NOMO-1 treated with dmso at 0.1 percent for 144 hours (cell line): ENCODE data around the gene ARSD.
A peak's percentile ranks its signal among the peaks of the same experiment; 100 is the strongest.
"Not testable (repeated sequence)": the region's sequence is repeated elsewhere in the genome, so short reads cannot be mapped to it uniquely, and the experiment has no call there.

Experiments used
- DNase-seq: peaks from one replicate; lab custom pipeline; 2025; ENCODE audit not compliant: unreplicated experiment; lab: John Stamatoyannopoulos, UW

The ARSD gene

GRCh38 chrX:2897690-2898623 is 31.2 kb downstream of the ARSD start:
- DNase-seq, result peak; percentile 69

DNA sequence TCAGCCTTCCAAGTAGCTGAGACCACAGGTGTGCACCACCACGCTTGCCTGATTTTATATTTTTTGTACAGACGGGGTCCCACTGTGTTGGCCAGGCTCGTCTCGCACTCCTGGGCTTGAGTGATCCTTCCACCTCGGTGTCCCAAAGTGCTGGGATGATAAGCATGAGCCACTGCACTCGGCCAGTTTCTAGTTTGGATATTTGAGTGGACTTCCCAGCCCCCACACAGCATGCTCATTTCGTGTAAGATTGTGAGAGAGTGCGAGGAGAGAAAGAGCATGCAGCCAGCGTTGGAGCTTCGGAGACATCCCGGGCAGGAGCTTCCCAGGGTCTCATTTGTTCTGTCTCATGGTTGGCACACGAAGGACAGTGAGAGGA is 31.8 kb downstream of the ARSD start:
- DNase-seq, result no peak

- peak; percentile 72 for DNase-seq
Observed at GRCh38 chrX:2894885-2895292, 34.2 kb downstream of the ARSD start.

DNA sequence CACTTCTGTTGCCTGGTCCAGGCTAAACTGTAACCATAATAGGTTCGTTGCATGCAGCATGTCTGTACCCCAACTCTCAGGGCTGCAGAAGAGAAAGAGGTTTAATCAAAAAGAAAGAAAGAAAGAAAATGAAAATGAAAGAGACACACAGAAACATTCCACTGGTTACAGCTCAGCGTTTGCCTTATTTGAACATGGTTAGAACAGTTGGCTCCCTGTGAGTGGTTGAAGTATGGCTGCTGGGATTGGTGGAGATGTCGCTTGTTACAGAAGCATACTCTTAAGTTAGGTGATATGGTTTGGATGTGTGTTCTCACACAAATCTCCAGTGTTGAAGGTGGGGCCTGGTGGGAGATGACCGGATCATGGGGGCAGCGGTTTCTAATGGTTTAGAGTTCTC is 36.3 kb downstream of the ARSD start:
- DNase-seq, result no peak

DNA sequence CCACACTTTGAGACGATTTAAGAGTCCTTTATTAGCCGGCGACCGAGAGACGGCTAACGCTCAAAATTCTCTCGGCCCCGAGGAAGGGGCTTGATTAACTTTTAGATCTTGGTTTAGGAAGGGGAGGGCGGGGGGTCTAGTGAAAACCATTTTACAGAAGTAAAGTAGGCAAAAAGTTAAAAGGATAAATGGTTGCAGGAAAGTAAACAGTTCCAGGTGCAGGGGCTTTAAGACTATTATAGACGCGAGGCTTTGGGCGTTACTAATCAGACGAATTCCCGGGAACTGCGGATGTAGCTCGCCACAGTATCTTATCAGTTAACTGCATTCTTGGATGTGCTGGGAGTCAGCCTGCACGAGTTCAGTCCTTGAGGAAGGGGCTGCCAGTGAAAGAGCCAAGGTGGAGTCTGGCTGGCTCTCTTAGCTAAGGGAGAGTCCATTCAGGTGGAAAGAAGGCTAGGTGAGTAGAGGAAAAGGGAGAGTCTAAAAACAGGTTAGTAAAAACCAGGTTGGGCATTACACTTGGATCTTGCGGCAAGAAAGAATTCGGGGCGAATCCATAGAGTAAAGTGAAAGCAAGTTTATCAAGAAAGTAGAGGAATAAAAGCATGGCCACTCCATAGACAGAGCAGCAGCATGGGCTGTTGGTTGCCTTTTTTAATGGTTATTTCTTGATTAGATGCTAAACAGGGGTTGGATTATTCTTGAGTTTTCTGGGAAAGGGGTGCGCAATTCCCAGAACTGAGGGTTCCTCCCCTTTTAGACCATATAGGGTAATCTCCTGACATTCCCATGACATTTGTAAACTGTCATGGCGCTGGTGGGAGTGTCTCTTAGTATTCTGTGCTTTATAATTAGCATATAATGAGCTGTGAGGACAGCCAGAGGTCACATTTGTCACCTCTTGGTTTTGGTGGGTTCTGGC is 38.3 kb downstream of the ARSD start:
- not testable (repeated sequence) for DNase-seq

- DNase-seq, result not testable (repeated sequence)
Observed at GRCh38 chrX:2889706-2890490, 39.2 kb downstream of the ARSD start.

DNA sequence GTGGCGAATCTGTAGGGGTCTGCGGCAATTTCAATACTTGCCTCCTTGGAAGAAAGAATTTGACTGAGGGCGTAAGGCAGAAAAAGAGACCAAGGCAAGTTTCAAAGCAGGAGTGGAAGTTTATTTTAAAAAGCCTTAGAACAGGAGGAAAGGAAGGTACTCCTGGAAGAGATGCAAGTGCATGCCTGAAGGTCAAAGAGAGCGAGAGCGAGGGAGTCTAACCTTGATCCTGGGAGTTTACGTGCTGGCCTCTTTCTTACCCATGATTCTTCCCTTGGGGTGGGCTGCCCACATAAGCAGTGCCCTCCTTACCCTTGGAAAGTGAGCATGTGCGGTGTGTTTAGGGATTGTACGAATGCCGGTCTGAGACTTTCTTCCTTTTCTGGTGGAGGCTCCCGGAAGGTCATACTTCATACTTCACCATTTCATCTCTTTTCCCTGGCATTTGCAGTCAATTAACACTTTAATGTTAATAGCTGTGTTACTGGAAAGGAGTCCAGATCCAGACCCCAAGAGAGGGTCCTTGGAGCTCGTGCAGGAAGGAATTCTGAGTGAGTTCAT is 40.0 kb downstream of the ARSD start:
- no peak for DNase-seq

GRCh38 chrX:2888309-2888708 is 40.8 kb downstream of the ARSD start:
- DNase-seq, result peak; percentile 79

DNA sequence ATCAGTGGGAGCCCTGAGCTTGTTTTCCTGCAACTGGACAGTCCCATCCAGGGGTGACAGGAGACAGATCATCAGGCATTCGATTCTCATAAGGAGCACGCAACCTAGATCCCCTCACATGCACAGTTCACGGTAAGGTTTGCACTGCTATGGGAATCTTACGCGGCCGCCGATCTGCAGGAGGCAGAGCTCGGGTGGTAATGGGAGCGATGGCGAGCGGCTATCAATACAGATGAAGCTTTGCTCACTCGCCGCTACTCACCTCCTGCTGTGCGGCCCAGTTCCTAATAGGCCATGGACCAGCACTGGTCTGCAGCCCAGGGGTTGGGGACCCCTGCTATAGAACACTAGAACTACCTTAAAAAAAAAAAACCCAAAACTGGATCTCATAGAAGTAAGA is 45.4 kb downstream of the ARSD start:
- no peak for DNase-seq

GRCh38 chrX:2879670-2880069 is 49.5 kb downstream of the ARSD start:
- no peak for DNase-seq

DNA sequence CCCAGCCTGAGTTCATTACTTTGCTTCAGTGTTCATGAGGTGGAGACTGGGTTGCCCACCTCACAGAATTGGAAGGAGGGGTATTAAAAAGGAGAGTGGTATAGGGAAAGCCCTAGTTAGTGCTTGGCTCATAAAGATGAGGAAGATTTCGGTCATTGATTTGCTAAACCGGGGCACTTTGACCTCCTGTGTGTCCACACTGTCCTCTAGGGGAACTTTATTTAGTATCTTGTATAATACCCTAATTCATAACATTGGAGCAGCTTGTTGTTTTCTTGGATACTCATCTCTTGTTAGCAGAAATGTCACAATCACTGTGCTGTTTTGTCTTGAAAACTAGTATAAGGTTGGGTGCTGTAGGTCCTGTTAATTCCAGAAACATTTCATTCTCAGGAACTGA is 50.6 kb downstream of the ARSD start:
- DNase-seq, result no peak

DNA sequence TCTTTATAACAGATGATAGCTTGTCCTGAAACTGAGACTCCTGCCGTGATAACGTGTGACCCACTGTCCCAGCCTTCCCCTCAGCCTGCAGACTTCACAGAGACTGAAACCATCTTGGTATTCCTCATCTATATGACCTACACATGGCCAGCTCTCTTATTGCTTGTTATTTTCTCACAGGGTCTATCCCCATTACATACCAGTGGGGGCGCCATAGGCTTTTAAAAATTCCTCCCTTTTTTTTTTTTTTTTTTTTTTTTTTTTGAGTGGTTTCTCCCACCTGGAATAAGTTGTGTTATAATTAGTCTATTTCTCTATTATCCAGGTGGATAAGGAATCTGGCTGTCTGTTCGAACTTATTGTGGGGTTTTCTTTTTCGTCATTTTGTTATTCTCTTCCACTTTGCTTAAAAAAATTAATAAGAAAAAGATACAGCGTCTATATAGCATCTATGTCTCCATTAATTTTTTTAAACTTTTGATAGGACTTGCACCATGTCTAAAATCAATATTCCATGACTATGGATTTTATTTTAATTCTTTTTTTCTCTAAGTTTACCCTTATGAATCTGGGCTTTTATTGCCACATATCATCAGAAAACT is 53.2 kb downstream of the ARSD start:
- DNase-seq, result no peak

- DNase-seq, result no peak
Observed at GRCh38 chrX:2875136-2875481, 54.0 kb downstream of the ARSD start.

DNA sequence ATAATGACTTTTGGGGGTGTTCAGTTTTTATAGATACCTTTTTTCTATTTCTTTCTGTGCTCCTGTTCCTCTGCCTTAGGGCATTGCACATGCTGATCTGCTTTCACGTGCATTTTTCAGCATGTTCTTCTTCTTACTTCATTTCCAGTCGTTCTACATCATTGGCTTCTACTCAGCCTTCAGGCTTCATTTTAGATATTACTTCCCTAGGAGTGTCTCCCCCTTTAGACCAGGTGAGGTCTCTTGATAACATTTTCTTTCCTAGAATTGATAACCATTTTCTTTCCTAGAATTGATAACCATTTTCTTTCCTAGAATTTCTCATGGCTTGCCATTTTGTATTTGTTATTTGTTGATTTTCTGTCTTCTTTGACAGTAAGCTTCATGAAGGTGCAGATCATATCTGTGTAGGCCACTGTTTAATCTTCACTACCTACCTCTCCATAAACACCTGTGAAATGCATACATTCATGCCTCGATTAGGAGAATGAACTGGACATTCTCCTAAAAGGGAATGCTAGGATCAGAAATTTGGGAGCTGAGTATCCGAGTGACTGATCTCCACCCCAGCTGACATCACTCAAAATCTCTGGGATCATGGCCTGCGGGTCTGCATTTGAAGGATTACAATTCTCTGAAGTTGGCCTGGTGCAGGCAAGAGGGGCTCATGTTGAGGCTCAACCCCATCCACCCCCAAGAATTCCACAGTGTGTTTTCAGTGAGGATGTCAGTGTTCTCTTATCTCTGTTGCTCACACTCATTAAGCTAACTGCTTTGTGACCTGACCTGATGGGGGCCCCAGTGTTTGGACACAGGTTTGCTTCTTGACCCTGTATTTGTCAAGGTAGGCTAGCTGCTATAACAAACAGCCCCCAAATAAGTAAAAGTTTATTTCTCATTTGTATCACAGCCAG is 54.7 kb downstream of the ARSD start:
- no peak for DNase-seq

- no peak for DNase-seq
Observed at GRCh38 chrX:2872671-2873277, 56.4 kb downstream of the ARSD start.

- DNase-seq, result no peak
Observed at GRCh38 chrX:2871831-2872230, 57.3 kb downstream of the ARSD start.

DNA sequence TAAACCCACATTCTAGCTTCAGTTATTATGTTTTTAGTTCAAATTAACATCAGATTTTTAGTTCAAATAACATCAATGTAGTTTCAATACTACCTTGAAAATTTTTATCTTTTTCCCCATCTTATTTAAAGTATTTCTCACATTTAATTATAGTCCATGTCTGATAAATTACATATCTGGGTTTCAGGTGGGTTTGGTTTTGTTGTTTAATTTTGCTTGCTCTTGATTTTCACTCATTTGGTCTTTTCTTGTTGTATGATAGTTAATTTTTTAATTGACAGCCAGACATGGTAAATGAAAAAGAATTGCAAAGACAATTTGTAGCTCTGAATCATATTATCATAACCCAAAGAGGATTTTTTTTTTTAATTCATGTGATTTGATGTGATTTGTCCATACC is 58.5 kb downstream of the ARSD start:
- no peak for DNase-seq

DNA sequence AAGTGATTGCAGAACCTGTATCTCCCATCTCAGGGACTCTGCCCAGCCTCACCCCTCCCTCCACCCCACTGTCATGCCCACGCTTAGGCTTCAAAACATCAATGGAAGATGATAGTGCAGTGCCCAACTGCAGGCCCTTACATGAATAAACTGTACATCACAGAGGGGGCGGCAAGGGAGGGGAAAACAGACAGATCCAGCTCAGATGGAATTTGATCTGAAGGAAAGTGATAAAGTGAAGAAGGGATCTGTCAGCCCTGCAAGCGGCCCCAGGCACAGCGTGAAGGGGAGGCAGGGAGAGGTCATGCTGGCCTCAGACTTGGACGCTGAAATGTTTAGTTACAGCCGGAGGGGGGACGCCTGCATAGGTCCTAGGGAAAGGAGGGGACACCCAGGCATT is 61.9 kb downstream of the ARSD start:
- no peak for DNase-seq

DNA sequence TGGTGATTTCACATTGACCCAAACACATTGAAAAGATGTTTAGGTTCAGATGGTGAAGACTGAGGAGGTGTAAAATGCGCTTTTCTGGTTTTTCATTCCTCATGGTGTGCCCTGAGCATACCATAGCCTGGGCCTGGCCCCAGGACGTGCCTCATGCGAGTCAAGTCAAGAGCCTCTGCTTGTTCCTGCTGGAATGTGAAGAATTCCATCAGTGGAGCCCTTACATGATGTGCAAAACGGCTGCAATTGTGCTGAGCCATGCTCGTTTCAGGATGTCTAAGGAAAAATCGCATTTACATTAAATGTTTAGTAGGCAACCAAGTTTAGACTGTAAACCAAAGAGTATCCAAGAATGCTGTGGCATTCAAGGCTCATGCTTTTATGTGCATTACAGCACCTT is 65.5 kb downstream of the ARSD start:
- DNase-seq, result no peak
